ENCODE measurements around the gene MED13L. TPM values are rescaled to one million over a fixed set of nuclear protein-coding genes. Genes with fewer than 3 reads are reported as not detected.
A peak's percentile ranks its signal among the peaks of the same experiment; 100 is the strongest.
"Not testable (repeated sequence)": the region's sequence is repeated elsewhere in the genome, so short reads cannot be mapped to it uniquely, and the experiment has no call there.

MED13L gene
- polyA plus RNA-seq, 1 donor from 2014 or later, result 10.7 TPM

- peaks cover 5% of the 10 kb centered on the region for H3K27me3 Mint-ChIP-seq
- H3K36me3 Mint-ChIP-seq, result no peaks in the 10 kb centered on the region
- no peak overlapping the region for H3K4me3 Mint-ChIP-seq
- peaks cover 0 to 2% (median 0%) of the 10 kb centered on the region in 3 donors for H3K9me3 Mint-ChIP-seq
- peaks cover 1 to 8% (median 7%) of the 10 kb centered on the region in 3 donors for H3K4me1 Mint-ChIP-seq
- H3K27ac Mint-ChIP-seq, result no peak overlapping the region
These were observed 19.8 kb upstream of the MED13L start for GRCh38 chr12:116297224-116297834.

GRCh38 chr12:116295327-116296263 lies 18.1 kb upstream of the MED13L start:
- H3K27me3 Mint-ChIP-seq, result peaks cover 1% of the 10 kb centered on the region
- H3K27ac Mint-ChIP-seq, result no peak overlapping the region
- peaks cover 0 to 2% (median 0%) of the 10 kb centered on the region in 3 donors for H3K9me3 Mint-ChIP-seq
- H3K4me1 Mint-ChIP-seq, result peaks cover 1 to 8% (median 2%) of the 10 kb centered on the region in 3 donors
- no peaks in the 10 kb centered on the region for H3K36me3 Mint-ChIP-seq
- H3K4me3 Mint-ChIP-seq, result no peak overlapping the region

DNA sequence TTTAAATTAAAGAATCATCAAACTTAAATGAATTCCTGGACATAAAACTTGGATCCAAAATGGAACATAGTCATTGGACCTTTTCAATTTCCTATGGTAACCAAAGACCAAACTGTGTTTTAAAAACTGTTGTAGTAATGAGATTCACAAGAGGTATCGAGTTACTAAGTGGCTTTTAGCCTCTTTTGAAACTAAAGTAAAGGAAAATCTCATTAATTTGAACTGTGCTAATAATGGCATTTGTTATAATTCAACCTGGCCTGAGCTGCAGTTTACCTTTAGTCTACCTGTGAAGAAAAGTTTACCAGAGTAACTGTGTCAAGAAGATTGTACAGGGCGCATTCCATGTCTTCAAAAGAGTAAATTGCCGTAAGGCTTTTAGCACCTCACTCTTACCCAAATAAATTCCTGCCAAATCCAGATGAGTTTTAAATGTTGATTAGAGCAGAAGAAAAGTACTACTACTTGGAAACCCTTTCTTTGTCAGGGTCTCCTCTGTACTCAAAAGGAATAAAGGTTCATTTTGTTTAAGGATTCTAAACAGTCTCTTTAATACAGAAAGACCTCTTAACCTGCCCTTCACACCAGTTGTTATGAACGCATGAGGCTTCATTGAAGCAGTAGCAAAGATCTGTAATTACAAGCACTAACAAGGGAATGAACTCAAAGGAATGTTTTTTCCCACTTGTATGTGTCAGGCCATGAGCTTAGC lies 17.1 kb upstream of the MED13L start:
- Mint-ChIP-seq H3K9me3 (peaks cover 0 to 2% (median 0%) of the 10 kb centered on the region in 3 donors), H3K4me1 (peaks cover 1 to 8% (median 2%) of the 10 kb centered on the region in 3 donors), H3K36me3 (no peaks in the 10 kb centered on the region), H3K27ac (no peak overlapping the region), H3K27me3 (peaks cover 1% of the 10 kb centered on the region), H3K4me3 (no peak overlapping the region)

DNA sequence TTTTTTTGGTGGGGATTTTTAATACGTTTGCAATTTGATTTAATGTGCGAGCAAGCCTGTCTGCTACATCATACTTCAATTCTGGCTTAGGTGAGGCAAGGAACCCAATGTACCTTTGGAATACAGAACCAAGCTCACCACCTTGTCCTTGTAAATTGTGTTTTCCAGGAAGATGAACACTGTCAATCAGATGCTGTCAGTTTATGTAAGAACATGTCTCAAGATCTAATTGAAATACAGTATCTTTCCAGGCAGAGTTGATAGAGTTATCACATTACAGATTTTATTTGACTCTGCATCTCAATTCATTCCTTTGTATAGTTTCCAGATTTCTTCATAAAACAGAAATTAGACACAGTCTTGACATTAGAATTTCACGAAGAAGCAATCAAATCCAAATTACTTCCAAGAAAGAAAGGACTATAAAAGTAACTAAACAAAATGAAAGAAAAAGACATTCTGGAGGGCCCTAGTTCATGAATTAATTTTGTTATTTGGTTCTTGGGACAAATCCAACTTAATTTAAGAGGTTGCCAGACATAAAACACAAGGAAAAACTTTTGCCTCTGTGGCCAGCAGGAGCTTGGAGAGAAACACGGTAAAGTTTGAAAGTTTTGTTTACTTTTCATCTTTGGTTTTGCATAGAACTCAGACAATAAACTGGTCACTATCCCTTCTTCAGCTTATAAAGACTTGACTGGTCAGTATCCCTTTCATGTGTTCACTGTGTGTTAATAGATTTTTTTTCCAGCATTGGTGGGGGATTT lies 16.4 kb upstream of the MED13L start:
- H3K27me3 Mint-ChIP-seq, result peaks cover 1% of the 10 kb centered on the region
- H3K4me3 Mint-ChIP-seq, result no peak overlapping the region
- H3K4me1 Mint-ChIP-seq, result peaks cover 1 to 8% (median 2%) of the 10 kb centered on the region in 3 donors
- no peak overlapping the region for H3K27ac Mint-ChIP-seq
- no peaks in the 10 kb centered on the region for H3K36me3 Mint-ChIP-seq
- peaks cover 0 to 2% (median 0%) of the 10 kb centered on the region in 3 donors for H3K9me3 Mint-ChIP-seq

- H3K27ac Mint-ChIP-seq, result no peak overlapping the region
- H3K27me3 Mint-ChIP-seq, result no peaks in the 10 kb centered on the region
- H3K4me3 Mint-ChIP-seq, result no peak overlapping the region
- H3K36me3 Mint-ChIP-seq, result no peaks in the 10 kb centered on the region
- H3K9me3 Mint-ChIP-seq, result peaks cover 0 to 2% (median 0%) of the 10 kb centered on the region in 3 donors
- H3K4me1 Mint-ChIP-seq, result peaks cover 0 to 3% (median 0%) of the 10 kb centered on the region in 3 donors
These were observed 13.7 kb upstream of the MED13L start for GRCh38 chr12:116291218-116291617.

DNA sequence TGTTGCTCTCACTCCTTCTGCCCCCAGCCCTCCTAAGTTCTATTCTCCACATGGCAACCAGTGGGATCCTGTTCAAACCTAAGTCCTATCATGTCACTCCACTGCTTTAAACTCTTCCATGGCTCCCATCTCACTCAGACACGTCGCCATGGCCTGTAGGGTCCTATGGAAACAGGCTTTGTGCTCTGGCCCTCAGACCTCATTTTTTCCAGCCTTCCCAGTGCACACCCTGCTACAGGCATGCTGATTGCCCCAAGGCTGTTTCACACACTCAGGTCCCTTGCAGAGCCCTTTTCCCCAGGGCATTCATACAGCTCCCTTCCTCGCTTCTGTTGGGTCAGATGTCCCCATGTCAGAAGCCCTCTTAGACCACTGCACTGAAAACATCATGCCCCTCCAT lies 11.2 kb upstream of the MED13L start:
- no peak overlapping the region for H3K27ac Mint-ChIP-seq
- no peak overlapping the region for H3K4me3 Mint-ChIP-seq
- H3K9me3 Mint-ChIP-seq, result no peaks in the 10 kb centered on the region
- no peaks in the 10 kb centered on the region for H3K27me3 Mint-ChIP-seq
- peaks cover 0 to 6% (median 0%) of the 10 kb centered on the region in 3 donors for H3K4me1 Mint-ChIP-seq
- H3K36me3 Mint-ChIP-seq, result no peaks in the 10 kb centered on the region

GRCh38 chr12:116287842-116288301 lies 10.4 kb upstream of the MED13L start:
- no peaks in the 10 kb centered on the region for H3K36me3 Mint-ChIP-seq
- no peaks in the 10 kb centered on the region for H3K27me3 Mint-ChIP-seq
- no peaks in the 10 kb centered on the region for H3K9me3 Mint-ChIP-seq
- H3K4me1 Mint-ChIP-seq, result peaks cover 3 to 8% (median 5%) of the 10 kb centered on the region in 3 donors
- H3K4me3 Mint-ChIP-seq, result no peak overlapping the region
- no peak overlapping the region for H3K27ac Mint-ChIP-seq

DNA sequence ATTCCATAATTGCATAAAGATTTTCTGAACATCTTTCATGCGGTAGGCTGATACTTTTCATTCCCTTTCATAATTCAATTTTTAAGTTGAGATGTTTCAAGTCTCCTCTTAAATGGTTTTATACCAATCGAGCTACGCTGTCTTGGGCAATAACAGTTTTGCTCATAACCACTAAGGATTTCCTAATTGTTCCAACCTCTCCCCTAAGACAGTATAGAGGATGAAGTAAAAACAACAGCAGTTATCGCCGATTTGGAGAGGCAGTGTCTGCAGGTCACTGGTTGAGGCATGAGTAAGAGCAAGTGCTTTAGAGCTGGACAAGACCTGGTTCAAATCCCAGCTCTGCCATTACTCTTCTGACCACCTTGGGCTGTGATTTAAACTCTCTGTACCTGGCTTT lies 6.9 kb upstream of the MED13L start:
- Mint-ChIP-seq H3K27me3 (no peaks in the 10 kb centered on the region), H3K36me3 (no peaks in the 10 kb centered on the region), H3K4me1 (peaks cover 13 to 19% (median 18%) of the 10 kb centered on the region in 3 donors), H3K9me3 (no peaks in the 10 kb centered on the region), H3K4me3 (peak overlapping the region in 1 of 4 donors; percentile 37), H3K27ac (no peak overlapping the region)

- H3K36me3 Mint-ChIP-seq, H3K27ac Mint-ChIP-seq, H3K27me3 Mint-ChIP-seq, H3K9me3 Mint-ChIP-seq: not testable (repeated sequence)
- peaks cover 13 to 19% (median 19%) of the 10 kb centered on the region in 3 donors for H3K4me1 Mint-ChIP-seq
- H3K4me3 Mint-ChIP-seq, result peak overlapping the region in 1 of 4 donors; percentile 37
These were observed 6.4 kb upstream of the MED13L start for GRCh38 chr12:116283881-116284280.

GRCh38 chr12:116282371-116283286 lies 5.1 kb upstream of the MED13L start:
- Mint-ChIP-seq H3K4me1 (peaks cover 16 to 23% (median 19%) of the 10 kb centered on the region in 3 donors), H3K9me3 (no peaks in the 10 kb centered on the region), H3K4me3 (peak overlapping the region; percentile 71 to 92 (median 88)), H3K36me3 (no peaks in the 10 kb centered on the region), H3K27ac (peak overlapping the region in 2 of 3 donors; percentile 68 to 75), H3K27me3 (no peaks in the 10 kb centered on the region)

DNA sequence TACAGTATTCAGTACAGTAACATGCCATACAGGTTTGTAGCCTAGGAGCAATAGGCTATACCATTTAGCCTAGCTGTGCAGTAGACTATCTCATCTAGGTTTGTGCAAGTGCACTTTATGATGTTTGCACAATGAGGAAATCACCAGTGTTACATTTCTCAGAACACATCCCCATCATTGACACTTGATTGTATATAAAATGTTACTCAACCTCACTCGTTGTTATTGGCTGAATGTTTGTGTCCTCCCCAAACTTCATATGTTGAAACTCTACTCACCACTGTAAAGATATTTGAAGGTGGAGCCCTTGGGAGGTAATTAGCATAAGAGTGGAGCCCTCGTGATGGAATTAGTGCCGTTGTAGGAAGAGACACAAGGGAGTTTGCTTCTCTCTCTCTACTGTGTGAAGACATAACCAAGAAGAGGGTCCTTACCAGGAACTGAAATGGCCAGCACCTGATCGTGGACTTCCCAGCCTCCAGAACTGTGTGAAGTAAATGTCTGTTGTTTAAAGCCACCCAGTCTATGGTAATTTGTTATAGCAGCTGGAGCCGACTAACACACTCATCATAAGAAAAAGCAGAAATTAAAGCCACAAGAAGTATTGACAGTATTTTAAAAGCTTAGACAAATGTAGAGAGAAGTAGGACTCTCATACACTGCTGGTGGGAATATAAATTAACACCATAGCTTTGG lies 3.2 kb upstream of the MED13L start:
- Mint-ChIP-seq H3K4me1 (peaks cover 18 to 31% (median 20%) of the 10 kb centered on the region in 3 donors), H3K36me3 (no peaks in the 10 kb centered on the region), H3K27me3 (no peaks in the 10 kb centered on the region), H3K9me3 (no peaks in the 10 kb centered on the region), H3K27ac (peak overlapping the region in 1 of 3 donors; percentile 91), H3K4me3 (peak overlapping the region in 1 of 4 donors; percentile 87)

GRCh38 chr12:116278667-116279066 lies 1.2 kb upstream of the MED13L start:
- Mint-ChIP-seq H3K4me3 (peak overlapping the region; percentile 15 to 93 (median 85)), H3K27ac (peak overlapping the region in 2 of 3 donors; percentile 86 to 91), H3K27me3 (no peaks in the 10 kb centered on the region), H3K36me3 (no peaks in the 10 kb centered on the region), H3K9me3 (no peaks in the 10 kb centered on the region), H3K4me1 (peaks cover 35 to 52% (median 36%) of the 10 kb centered on the region in 3 donors)

DNA sequence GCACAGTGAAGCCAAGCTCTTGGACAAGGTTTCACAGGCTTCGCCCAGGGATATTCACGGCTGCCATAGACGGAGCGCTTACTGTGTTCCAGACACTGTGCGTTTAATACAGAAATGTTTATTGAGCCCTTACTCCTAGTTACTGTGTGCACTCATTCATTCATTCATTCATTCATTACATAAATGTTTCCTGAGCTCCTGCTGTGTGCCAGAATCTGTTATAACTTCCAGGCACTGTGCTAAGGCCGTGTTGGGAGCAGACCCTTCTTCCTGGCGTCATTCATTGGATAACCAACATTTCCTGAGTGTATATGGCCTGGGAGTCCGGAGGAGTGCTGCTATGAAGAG lies 760 bp upstream of the MED13L start:
- peaks cover 38 to 53% (median 40%) of the 10 kb centered on the region in 3 donors for H3K4me1 Mint-ChIP-seq
- H3K36me3 Mint-ChIP-seq, result no peaks in the 10 kb centered on the region
- H3K9me3 Mint-ChIP-seq, result no peaks in the 10 kb centered on the region
- H3K4me3 Mint-ChIP-seq, result peak overlapping the region; percentile 83 to 94 (median 90)
- peak overlapping the region in 2 of 3 donors; percentile 86 to 91 for H3K27ac Mint-ChIP-seq
- H3K27me3 Mint-ChIP-seq, result no peaks in the 10 kb centered on the region

Data from IgD-negative memory B cell (primary cell).